Hematopoietic multipotent progenitor cell treated with erythropoietin and hydrocortisone succinate and interleukin-3 and kit ligand, for 8 days (in vitro differentiated cells): ENCODE data around the gene TMEM192.
"Not testable (repeated sequence)": the region's sequence is repeated elsewhere in the genome, so short reads cannot be mapped to it uniquely, and the experiment has no call there.

Experiments used
- DNase-seq: peaks from one replicate; pipeline ENCODE4 v3.0.0-alpha.2; 2015

The TMEM192 gene

DNA sequence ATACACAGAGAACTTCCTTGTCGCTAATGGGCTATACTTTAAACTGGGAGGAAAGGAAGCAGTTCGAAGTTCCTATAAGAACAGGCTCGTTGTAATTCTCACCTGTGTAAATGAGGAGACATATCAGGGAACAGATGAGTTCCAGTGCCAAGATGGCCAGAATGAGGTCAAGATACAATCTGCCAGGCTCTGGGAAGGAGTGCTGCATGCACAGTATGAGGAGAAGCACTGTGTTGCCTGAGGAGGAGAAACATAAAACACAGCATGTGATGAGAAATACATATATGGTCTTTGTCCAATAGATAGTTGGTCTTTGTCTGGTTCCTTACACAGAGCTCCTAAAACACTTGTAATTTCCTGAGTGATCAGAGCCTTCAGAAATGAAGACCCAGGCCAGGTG lies 24.3 kb downstream of the TMEM192 start:
- DNase-seq = no peak

DNA sequence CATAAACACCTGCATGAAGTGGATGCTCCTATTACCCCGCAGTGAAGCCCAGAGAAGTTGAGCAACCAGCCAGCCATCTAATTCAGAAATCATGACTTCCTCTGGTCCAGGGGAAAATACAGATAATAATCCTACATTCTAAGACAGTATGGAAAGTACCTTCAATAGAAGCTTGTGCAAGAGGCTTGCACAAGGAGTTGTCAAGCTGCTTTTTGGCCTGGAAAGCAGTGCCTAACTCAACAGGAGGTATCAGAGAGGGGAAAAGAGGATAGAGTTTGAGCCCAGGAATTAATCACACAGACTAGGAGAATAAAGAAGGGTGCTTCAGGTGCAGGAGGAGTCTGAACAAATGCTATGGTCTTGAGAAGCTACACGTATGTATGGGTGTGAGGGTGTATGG lies 26.7 kb downstream of the TMEM192 start:
- no peak for DNase-seq

DNA sequence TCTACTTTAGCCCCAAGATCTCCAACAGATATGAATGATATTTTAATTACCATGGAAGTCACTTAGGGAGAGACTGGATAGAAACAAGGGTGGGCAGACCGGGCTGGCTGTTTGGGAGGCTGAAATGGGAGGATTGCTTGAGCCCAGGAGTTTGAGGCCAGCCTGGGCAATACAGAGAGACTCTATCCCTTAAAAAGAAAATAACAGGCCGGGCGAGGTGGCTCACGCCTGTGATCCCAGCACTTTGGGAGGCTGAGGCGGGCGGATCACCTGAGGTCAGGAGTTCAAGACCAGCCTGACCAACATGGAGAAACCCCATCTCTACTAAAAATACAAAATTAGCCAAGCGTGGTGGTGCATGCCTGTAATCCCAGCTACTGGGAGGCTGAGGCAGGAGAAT lies 27.9 kb downstream of the TMEM192 start:
- DNase-seq = not testable (repeated sequence)

DNA sequence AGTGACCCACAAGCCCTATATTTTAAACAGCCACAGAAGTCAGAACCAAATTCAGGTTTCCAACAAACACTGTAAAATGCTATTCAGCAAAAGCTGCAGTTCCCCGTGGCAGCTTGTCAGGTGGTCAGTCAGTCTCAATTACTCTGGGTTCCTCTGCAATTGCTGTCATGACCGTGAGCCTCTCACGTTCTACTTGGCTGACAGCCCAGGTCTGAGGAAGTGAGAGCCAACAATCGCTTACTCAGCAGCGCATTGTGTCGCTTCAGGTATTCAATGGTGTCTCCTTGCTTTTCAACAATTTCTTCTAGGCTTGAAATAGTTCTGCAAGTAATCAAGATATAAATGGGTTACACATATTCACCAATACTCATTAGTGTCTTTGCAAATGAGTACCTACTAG lies 33.2 kb downstream of the TMEM192 start:
- peak; percentile 27 for DNase-seq

DNA sequence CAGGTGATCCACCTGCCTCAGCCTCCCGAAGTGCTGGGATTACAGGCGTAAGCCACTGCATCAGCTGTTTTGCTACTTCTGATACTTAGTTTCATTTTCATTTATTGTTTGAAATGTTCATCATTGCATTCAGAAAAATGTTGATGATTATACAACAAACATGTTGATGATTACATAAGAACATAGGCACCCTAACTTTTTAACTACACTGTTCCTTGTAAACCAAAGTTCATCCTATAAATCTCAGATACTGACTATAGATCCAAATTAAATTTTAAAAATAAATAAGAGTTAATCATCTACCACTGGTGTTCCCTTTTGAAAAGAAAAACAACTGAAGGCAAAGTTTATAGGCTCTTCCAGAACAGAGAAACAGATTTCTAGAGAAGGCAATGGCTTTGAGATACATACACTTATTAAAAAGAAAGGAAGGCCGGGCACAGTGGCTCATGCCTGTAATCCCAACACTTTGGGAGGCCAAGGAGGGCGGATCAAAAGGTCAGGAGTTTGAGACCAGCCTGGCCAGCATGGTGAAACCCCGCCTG lies 35.6 kb downstream of the TMEM192 start:
- DNase-seq = no peak

DNA sequence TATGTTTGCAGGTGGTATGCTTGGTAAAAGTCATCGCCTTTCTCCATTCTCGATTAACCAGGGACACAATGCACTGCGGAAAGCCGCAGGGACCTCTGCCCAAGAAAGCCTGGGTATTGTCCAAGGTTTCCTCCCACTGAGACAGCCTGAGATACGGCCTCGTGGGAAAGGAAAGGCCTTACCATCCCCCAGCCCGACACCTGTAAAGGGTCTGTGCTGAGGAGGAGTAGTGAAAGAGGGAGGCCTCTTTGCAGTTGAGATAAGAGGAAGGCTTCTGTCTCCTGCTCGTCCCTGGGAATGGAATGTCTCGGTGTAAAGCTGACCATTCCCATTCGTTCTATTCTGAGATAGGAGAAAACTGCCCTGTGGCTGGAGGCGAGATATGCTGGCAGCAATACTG lies 39.3 kb downstream of the TMEM192 start:
- not testable (repeated sequence) for DNase-seq

DNA sequence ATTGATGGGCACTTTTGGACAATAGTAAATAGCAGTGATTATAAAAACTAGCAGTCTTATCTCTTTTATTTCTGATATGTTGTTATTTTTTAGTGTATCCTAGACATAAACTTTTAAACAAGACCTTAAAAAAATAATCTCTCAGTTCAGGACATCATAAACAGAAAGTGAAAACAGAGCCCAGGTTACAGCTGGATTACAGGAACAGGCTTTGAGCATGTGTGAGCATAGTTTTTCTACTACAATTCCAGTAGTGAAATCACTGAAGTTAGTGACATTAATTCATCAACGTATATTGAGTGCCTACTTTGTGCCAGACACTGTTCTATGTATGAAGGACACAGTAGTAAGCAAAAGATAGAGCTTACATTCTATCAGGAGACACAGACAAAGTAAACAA lies 42.1 kb downstream of the TMEM192 start:
- no peak for DNase-seq

DNA sequence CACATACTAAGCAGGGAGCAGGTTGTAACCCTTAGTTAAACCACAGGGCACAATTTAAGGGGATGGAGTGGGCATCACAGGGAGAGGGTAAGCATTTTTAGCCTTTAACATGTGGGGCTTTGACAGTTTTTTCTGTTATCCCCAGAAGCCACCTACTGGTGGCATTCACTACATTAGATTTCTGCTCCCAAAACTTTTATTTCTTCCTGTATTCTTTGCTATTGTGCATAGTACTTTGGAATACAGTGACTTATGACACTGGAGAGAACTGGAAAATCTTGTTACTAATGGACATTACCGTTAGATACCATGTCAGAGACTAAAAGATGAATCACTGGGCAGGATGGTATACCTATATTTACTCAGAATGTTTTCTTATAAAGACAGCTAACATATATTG lies 51.7 kb downstream of the TMEM192 start:
- no peak for DNase-seq

DNA sequence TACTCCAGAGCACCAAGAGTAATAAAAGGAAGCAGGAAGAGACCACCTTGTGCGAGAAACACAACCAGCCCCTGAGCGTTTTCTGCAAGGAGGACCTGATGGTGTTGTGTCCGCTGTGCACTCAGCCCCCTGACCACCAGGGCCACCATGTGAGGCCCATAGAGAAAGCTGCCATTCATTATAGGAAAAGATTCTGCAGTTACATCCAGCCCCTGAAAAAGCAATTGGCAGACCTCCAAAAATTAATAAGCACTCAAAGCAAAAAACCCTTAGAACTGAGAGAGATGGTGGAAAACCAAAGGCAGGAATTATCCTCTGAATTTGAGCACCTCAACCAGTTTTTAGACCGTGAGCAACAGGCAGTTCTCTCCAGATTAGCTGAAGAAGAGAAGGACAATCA lies 53.3 kb downstream of the TMEM192 start:
- no peak for DNase-seq

DNA sequence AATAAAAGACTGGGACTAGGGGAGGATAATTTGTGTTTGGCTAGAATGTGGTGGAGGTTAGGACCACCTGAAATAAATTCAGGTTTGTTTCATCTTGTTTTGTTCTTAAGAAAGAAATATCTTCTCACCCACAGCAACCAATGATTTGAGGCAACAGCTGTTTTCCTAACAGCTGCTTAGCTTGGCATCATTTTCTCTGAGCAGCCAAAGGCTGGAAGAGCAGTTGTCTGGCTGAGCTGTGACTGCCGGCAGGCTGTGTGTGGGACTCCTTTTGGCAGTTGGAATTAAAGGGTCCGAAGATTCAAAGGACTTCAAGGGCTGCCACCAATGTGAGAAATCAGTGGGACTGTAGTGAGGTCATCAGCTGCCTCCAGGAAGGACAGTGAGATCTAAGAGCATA lies 54.0 kb downstream of the TMEM192 start:
- DNase-seq = no peak

DNA sequence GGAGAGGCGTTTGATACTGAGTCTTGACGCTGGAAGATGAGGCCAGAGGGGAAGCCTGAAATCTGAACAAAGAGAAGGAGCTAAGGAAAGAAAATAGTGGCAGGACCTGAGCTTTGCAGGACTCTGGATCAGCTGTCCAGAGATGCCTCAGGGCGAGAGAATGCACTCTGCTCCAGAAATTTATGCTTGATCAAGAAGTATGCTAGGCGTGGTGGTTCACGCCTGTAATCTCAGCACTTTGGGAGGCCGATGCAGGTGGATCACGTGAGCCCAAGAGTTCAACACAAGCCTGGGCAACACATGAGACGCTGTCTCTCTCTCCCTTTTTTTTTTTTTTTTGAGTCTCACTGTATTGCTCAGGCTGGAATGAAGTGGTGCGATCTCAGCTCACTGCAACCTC lies 57.1 kb downstream of the TMEM192 start:
- no peak for DNase-seq

DNA sequence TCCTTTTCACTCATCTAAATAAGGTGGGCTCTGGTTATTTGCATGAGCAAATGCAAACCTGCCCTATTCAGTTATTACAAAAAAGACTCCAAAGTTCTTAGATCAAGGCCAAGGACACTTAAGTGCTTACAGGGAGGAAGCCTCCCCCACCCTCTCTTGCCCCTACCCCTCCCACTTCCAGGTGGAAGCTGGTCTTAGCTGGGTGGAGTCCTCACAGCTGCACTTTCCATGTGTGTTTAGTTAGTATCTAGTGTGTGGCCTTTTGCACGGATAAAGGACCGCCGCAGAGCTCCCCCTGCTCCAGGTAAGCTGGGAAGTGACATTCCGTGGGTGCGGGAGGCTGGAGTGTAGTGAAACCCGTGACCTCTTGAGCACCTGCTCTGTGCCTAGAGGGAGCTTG lies 59.0 kb downstream of the TMEM192 start, which contains the start of gene TRIM75:
TSS of gene TRIM75 (plus strand) at position 222 of the 400 bp plus-strand sequence. CDS start 5,282 bp downstream, outside the sequence.
- no peak for DNase-seq

DNA sequence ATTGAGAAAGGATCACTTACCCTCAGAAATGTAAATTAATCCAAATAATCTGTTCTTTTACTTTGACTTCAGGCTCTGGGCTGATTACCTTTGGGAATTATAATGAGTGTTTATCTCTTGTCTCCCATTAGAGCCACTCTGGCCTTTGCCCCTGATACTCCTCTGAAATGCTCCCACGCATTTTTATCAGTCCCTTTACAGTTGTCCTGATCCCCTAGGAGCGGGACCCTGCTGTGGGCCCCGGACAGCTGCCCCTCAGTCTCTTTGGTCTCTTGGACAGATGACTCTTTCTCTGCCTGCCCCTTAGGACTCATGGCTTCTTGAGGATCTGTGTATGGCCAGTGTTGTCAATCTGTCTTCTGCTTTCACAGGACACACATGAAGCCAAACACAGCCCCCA lies 60.0 kb downstream of the TMEM192 start:
- no peak for DNase-seq

DNA sequence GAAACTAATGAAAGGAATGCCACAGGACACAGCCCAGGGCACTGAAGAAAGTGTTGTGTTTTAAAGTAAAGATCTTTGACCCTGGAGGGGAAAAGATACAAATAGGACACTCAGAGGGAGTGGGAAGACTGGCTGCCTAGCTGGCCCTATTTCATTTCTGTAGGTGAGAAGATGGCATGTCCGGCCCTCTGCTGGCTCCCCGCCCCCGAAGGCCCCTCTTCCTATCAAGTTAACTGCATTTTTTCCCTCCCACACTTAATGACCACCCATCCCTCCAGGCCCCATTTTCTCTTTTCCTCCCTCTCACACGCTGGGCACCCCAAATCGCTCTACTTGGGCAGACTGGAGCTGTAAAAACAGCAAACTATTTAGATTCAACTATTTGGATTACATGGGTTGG lies 64.5 kb downstream of the TMEM192 start:
- no peak for DNase-seq

DNA sequence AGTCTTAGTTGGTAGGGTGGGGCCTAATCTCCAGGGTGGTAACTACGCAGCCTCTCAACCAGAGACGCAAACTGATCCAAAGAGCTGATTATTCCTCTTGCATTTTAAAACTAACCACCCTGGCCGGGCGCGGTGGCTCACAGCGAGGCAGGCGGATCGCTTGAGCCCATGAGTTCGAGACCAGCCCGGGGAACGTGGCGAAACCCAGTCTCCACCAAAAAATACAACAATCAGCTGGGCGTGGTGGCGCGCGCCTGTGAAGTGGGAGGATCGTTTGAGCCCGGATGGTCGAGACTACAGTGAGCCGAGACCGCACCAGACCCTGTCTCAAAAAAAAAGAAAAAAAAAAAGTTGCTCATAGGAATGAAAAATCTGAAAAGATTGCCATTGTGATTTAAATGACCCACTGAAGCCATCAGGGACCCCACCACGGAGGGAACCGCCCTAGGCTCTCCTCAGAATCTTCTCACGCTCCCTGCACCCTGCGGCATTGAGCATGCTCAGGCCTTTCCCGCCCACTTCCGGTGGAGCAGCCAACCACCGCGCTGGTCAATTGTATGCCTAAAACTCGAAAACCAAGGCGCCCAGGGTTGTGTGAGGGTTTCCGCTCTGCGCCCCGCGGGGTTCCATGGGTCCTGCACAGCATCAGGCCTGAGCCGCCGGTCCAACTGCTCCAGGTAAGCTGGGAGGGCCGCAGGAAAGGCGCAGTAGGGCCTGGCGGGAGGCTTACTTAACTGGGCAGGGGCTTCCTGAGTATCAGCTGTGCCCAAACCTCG lies 81.0 kb downstream of the TMEM192 start, which contains the start of gene TRIM60:
TSS of gene TRIM60 (plus strand) at position 564 of the 776 bp plus-strand sequence. CDS start 8,074 bp downstream, outside the sequence.
- DNase-seq = no peak

DNA sequence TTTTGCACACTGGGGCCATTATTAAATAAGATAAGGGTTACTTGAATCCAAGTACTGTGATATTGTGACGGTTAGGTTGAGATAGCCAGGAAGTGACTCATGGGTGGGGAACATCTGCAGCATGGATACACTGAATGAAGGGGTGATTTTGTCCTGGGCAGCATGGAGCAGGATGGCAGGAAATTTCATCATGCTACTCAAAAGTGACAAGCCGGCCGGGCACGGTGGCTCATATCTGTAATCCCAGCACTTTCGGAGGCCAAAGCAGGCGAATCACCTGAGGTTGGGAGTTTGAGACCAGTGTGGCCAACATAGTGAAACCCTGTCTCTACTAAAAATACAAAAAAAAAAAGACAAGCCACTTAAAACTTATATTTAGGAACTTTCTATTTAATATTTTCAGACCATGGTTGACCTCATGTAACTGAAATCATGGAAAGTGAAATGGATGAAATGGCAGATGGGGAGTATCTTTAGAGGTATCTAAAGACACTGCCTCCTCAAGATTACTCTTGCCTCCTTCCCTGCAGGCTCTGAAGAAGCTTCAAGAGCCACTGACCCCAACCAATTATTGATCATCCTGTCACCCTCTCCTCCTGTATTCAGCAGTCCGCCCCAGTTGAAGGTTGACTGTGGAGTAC lies 84.8 kb downstream of the TMEM192 start:
- DNase-seq = no peak

DNA sequence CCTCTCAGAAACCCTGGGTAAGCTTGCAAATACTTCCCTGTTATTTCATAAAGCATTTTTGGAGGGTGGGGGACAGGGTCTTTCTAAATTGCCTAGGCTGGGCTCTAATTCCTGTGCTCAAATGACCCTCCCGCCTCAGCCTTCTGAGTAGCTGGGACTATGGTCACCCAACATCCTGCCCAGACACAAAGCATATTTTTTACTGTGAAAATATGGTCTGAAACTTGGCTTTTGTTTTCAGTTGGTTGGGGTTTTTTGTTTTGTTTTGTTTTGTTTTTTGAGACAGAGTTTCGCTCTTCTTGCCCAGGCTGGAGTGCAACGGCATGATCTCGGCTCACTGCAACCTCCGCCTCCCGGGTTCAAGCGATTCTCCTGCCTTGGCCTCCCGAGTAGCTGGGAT lies 86.9 kb downstream of the TMEM192 start:
- DNase-seq = not testable (repeated sequence)
